Muscle layer of colon (tissue), 2 donors: ENCODE measurements around the gene SCAP.

Source experiments
- H3K27ac ChIP-seq: one replicate; pipeline ENCODE4 v1.7.0; 2013; ENCODE audit warnings: low read depth, mild to moderate bottlenecking, low read length, moderate library complexity
- H3K27me3 ChIP-seq, 2 donors: one replicate each; pipeline ENCODE4 v1.7.0; 2013; ENCODE audit warnings: low read length in 2 of 2, mild to moderate bottlenecking in 2 of 2; ENCODE audit not compliant: insufficient read depth in 2 of 2, control insufficient read depth in 1 of 2
- H3K36me3 ChIP-seq: one replicate; pipeline ENCODE4 v1.7.0; 2013; ENCODE audit warnings: mild to moderate bottlenecking, low read length; ENCODE audit not compliant: insufficient read depth
- H3K4me1 ChIP-seq: one replicate; pipeline ENCODE4 v1.7.0; 2013; ENCODE audit warnings: mild to moderate bottlenecking, low read length; ENCODE audit not compliant: insufficient read depth
- H3K4me3 ChIP-seq, 2 donors: one replicate each; pipeline ENCODE4 v1.7.0; 2013; ENCODE audit warnings: low read length in 2 of 2, low read depth in 1 of 2, mild to moderate bottlenecking in 1 of 2, moderate library complexity in 1 of 2
- H3K9ac ChIP-seq: one replicate; pipeline ENCODE4 v1.7.0; 2013; ENCODE audit warnings: low read length
- H3K9me3 ChIP-seq: one replicate; pipeline ENCODE4 v1.7.0; 2013; ENCODE audit warnings: mild to moderate bottlenecking, low read length
- donor health status: abdominal sarcoma.
- donor health status: Adenocarcinoma of cecum.

The SCAP gene

GRCh38 chr3:47410801-47411646, 64.7 kb downstream of the SCAP start:
- H3K36me3 ChIP-seq: peaks cover 67% of the 10 kb centered on the region
- H3K9ac ChIP-seq: no peak overlapping the region
- no peaks in the 10 kb centered on the region for H3K4me1 ChIP-seq
- H3K27me3 ChIP-seq: no peaks in the 10 kb centered on the region
- H3K9me3 ChIP-seq: no peaks in the 10 kb centered on the region
- H3K4me3 ChIP-seq: no peak overlapping the region
- H3K27ac ChIP-seq: no peak overlapping the region

GRCh38 chr3:47410417-47410720, 65.4 kb downstream of the SCAP start:
- Histone ChIP-seq H3K4me3 (no peak overlapping the region), H3K36me3 (peaks cover 61% of the 10 kb centered on the region), H3K27ac (no peak overlapping the region), H3K9me3 (no peaks in the 10 kb centered on the region), H3K4me1 (peaks cover 6% of the 10 kb centered on the region), H3K9ac (no peak overlapping the region), H3K27me3 (no peaks in the 10 kb centered on the region)

GRCh38 chr3:47409688-47410416, 65.9 kb downstream of the SCAP start:
- Histone ChIP-seq H3K4me1 (peaks cover 11% of the 10 kb centered on the region), H3K4me3 (no peak overlapping the region), H3K36me3 (peaks cover 56% of the 10 kb centered on the region), H3K27me3 (no peaks in the 10 kb centered on the region), H3K27ac (no peak overlapping the region), H3K9ac (no peak overlapping the region), H3K9me3 (no peaks in the 10 kb centered on the region)

- H3K4me1 ChIP-seq: peaks cover 17% of the 10 kb centered on the region
- no peak overlapping the region for H3K9ac ChIP-seq
- no peak overlapping the region for H3K4me3 ChIP-seq
- no peak overlapping the region for H3K27ac ChIP-seq
- H3K9me3 ChIP-seq: no peaks in the 10 kb centered on the region
- H3K27me3 ChIP-seq: no peaks in the 10 kb centered on the region
- H3K36me3 ChIP-seq: peaks cover 50% of the 10 kb centered on the region
These were observed 66.5 kb downstream of the SCAP start for GRCh38 chr3:47409284-47409683.

- no peak overlapping the region for H3K4me3 ChIP-seq
- H3K9me3 ChIP-seq: no peaks in the 10 kb centered on the region
- peaks cover 45% of the 10 kb centered on the region for H3K36me3 ChIP-seq
- H3K27ac ChIP-seq: no peak overlapping the region
- H3K27me3 ChIP-seq: no peaks in the 10 kb centered on the region
- H3K4me1 ChIP-seq: peaks cover 17% of the 10 kb centered on the region
- H3K9ac ChIP-seq: no peak overlapping the region
These were observed 66.9 kb downstream of the SCAP start for GRCh38 chr3:47408839-47409229.

GRCh38 chr3:47407896-47408838, 67.6 kb downstream of the SCAP start:
- Histone ChIP-seq H3K4me3 (no peak overlapping the region), H3K27ac (no peak overlapping the region), H3K4me1 (peaks cover 17% of the 10 kb centered on the region), H3K36me3 (peaks cover 39% of the 10 kb centered on the region), H3K27me3 (no peaks in the 10 kb centered on the region), H3K9me3 (no peaks in the 10 kb centered on the region), H3K9ac (no peak overlapping the region)

- H3K27ac ChIP-seq: no peak overlapping the region
- peaks cover 36% of the 10 kb centered on the region for H3K36me3 ChIP-seq
These were observed 68.5 kb downstream of the SCAP start for GRCh38 chr3:47407237-47407636.

GRCh38 chr3:47406762-47407149, 69.0 kb downstream of the SCAP start:
- Histone ChIP-seq H3K27ac (no peak overlapping the region), H3K36me3 (peaks cover 31% of the 10 kb centered on the region)

More at GRCh38 chr3:47407237-47407636, 68.5 kb downstream of the SCAP start:
- no peak overlapping the region for H3K9ac ChIP-seq
- H3K9me3 ChIP-seq: no peaks in the 10 kb centered on the region
- no peaks in the 10 kb centered on the region for H3K27me3 ChIP-seq
- peaks cover 17% of the 10 kb centered on the region for H3K4me1 ChIP-seq
- H3K4me3 ChIP-seq: no peak overlapping the region

GRCh38 chr3:47405820-47406761, 69.7 kb downstream of the SCAP start:
- Histone ChIP-seq H3K27ac (peak overlapping the region; percentile 35), H3K27me3 (no peaks in the 10 kb centered on the region), H3K4me1 (peaks cover 17% of the 10 kb centered on the region), H3K9ac (no peak overlapping the region), H3K9me3 (no peaks in the 10 kb centered on the region), H3K36me3 (peaks cover 25% of the 10 kb centered on the region), H3K4me3 (no peak overlapping the region)

More at GRCh38 chr3:47406762-47407149, 69.0 kb downstream of the SCAP start:
- Histone ChIP-seq H3K9ac (no peak overlapping the region), H3K27me3 (no peaks in the 10 kb centered on the region), H3K9me3 (no peaks in the 10 kb centered on the region), H3K4me1 (peaks cover 17% of the 10 kb centered on the region), H3K4me3 (no peak overlapping the region)

- Histone ChIP-seq H3K9ac (no peak overlapping the region), H3K9me3 (no peaks in the 10 kb centered on the region), H3K4me3 (no peak overlapping the region), H3K27ac (peak overlapping the region; percentile 35), H3K27me3 (no peaks in the 10 kb centered on the region), H3K4me1 (peaks cover 17% of the 10 kb centered on the region), H3K36me3 (peaks cover 24% of the 10 kb centered on the region)
These were observed 70.6 kb downstream of the SCAP start for GRCh38 chr3:47404955-47405790.
